Right lung (tissue), 5 donors: ENCODE results near the gene AK1. TPM values are rescaled to one million over a fixed set of nuclear protein-coding genes. Genes with fewer than 3 reads are reported as not detected.

Source experiments
- DNase-seq, 2 donors: peaks; one replicate each; pipeline ENCODE4 v3.0.0-alpha.2; 2013
- polyA plus RNA-seq, 5 donors: library from polyadenylated mRNA; unstranded; fragments of 120-200 nt; gene quantifications; one replicate each; pipeline versions ENCODE4 v1.2.1 to v1.2.3, GENCODE V29; 2013; ENCODE audit warnings: inconsistent platforms in 1 of 5, low replicate concordance in 1 of 5; ENCODE audit not compliant: insufficient read length in 5 of 5, insufficient read depth in 1 of 5

Gene AK1
- polyA plus RNA-seq, 5 donors = 40.3 to 158 (median 59.3) TPM

- no peak for DNase-seq
These were observed 52.0 kb downstream of the AK1 start for GRCh38 chr9:127825319-127826051.

GRCh38 chr9:127822108-127822507 lies 55.4 kb downstream of the AK1 start:
- DNase-seq = no peak

GRCh38 chr9:127818574-127818973 lies 58.9 kb downstream of the AK1 start:
- DNase-seq = no peak

- no peak for DNase-seq
These were observed 59.5 kb downstream of the AK1 start for GRCh38 chr9:127817881-127818434.

GRCh38 chr9:127816728-127817127 lies 60.7 kb downstream of the AK1 start:
- no peak for DNase-seq

Other genes with a start within 250 kb of the AK1 start
- gene CFAP157, start 170.7 kb downstream of the AK1 start, polyA plus RNA-seq = 10 to 100 TPM in 2 of 5 donors, 1 to 10 TPM in 3; 2.6 to 13.3 (median 9.7) TPM
- gene PTRH1, start 162.0 kb downstream of the AK1 start, polyA plus RNA-seq = 10 to 100 TPM in 1 of 5 donors, 1 to 10 TPM in 4; 4.0 to 11.5 (median 5.6) TPM
- 1 to 10 TPM in 2 of 5 donors, under 1 TPM in 3; 0.50 to 1.4 (median 0.82) TPM for gene TTC16, start 161.6 kb downstream of the AK1 start, polyA plus RNA-seq
- 10 to 100 TPM; 11.1 to 17.7 (median 12.2) TPM for gene TOR2A, start 142.4 kb downstream of the AK1 start, polyA plus RNA-seq
- gene SH2D3C, start 99.0 kb downstream of the AK1 start, polyA plus RNA-seq = 10 to 100 TPM; 22.1 to 41.9 (median 27.5) TPM
- gene CDK9, start 91.6 kb downstream of the AK1 start, polyA plus RNA-seq = 10 to 100 TPM; 47.8 to 70.4 (median 62.3) TPM
- 10 to 100 TPM; 32.2 to 58.3 (median 44.3) TPM for gene FPGS, start 74.8 kb downstream of the AK1 start, polyA plus RNA-seq
- 100 to 1,000 TPM in 2 of 5 donors, 10 to 100 TPM in 3; 61.2 to 124 (median 74.6) TPM for gene ENG, start 23.0 kb downstream of the AK1 start, polyA plus RNA-seq
- gene ST6GALNAC6, start 21.9 kb upstream of the AK1 start, polyA plus RNA-seq = 10 to 100 TPM; 37.8 to 62.9 (median 47.2) TPM
- gene ST6GALNAC4, start 39.4 kb upstream of the AK1 start, polyA plus RNA-seq = 10 to 100 TPM; 16.4 to 40.5 (median 25.1) TPM
- gene PIP5KL1, start 53.1 kb upstream of the AK1 start, polyA plus RNA-seq = 1 to 10 TPM; 2.6 to 5.9 (median 3.4) TPM
- gene DPM2, start 60.2 kb upstream of the AK1 start, polyA plus RNA-seq = 10 to 100 TPM; 31.8 to 43.4 (median 36.9) TPM
- 10 to 100 TPM; 24.7 to 44.2 (median 39.1) TPM for gene EEIG1, start 103.3 kb upstream of the AK1 start, polyA plus RNA-seq
- gene NAIF1, start 189.6 kb upstream of the AK1 start, polyA plus RNA-seq = 10 to 100 TPM in 2 of 5 donors, 1 to 10 TPM in 3; 8.0 to 12.6 (median 8.9) TPM
- 10 to 100 TPM; 12.8 to 16.1 (median 13.1) TPM for gene SLC25A25, start 190.6 kb upstream of the AK1 start, polyA plus RNA-seq